H1 (cell line): ENCODE measurements around the gene AQP10. TPM values are rescaled to one million over a fixed set of nuclear protein-coding genes. Genes with fewer than 3 reads are reported as not detected.

ENCODE experiments used
- CTCF ChIA-PET: fragments of 300-600 bp; sonication (Branson Sonifier 250); formaldehyde crosslinking; loops from one replicate; lab custom pipeline; 2021; ENCODE audit not compliant: partially characterized antibody; lab: Charles Lee
- POLR2A ChIA-PET: fragments of 300-600 bp; sonication (Branson Sonifier 250); formaldehyde crosslinking; loops from one replicate; lab custom pipeline; 2021; ENCODE audit warnings: inconsistent platforms; ENCODE audit not compliant: partially characterized antibody; lab: Charles Lee
- DNase-seq, 2 experiments: peaks; one replicate each; pipeline versions ENCODE4 v3.0.0 to v3.0.0-alpha.2; 2010 to 2022; ENCODE audit warnings: low spot score in 2 of 2, low read depth in 1 of 2, mixed read lengths in 1 of 2
- FAIRE-seq: peaks from 2 replicates; lab custom pipeline; 2011; peaks lifted over from hg19 to GRCh38; lab: Jason Lieb, UNC
- H2AFZ ChIP-seq: 2 replicates; pipeline ENCODE4 v1.8.1; 2012; ENCODE audit warnings: low read length, inconsistent platforms
- H2AK5ac ChIP-seq: 2 replicates; pipeline ENCODE4 v1.6.1; 2013; ENCODE audit warnings: low read depth, low read length
- H2BK120ac ChIP-seq: replicated peaks from 2 replicates; pipeline ENCODE3; 2013; ENCODE audit warnings: low read depth, low read length, inconsistent platforms
- H2BK12ac ChIP-seq: 2 replicates; pipeline ENCODE4 v1.6.1; 2013; ENCODE audit warnings: low read depth, low read length
- H2BK15ac ChIP-seq: 2 replicates; pipeline ENCODE4 v1.6.1; 2013; ENCODE audit warnings: low read length
- H2BK20ac ChIP-seq: 2 replicates; pipeline ENCODE4 v1.6.1; 2013; ENCODE audit warnings: low read length
- H2BK5ac ChIP-seq: 2 replicates; pipeline ENCODE4 v1.6.1; 2013; ENCODE audit warnings: low read depth, low read length
- H3K14ac ChIP-seq: 2 replicates; pipeline ENCODE4 v1.6.1; 2013; ENCODE audit warnings: inconsistent platforms; ENCODE audit not compliant: insufficient read length
- H3K18ac ChIP-seq: 2 replicates; pipeline ENCODE4 v1.6.1; 2013; ENCODE audit warnings: low read length; ENCODE audit errors: extremely low read depth
- H3K23ac ChIP-seq: 2 replicates; pipeline ENCODE4 v1.6.1; 2013; ENCODE audit warnings: inconsistent platforms; ENCODE audit not compliant: insufficient read length
- H3K23me2 ChIP-seq: 2 replicates; pipeline ENCODE4 v1.6.1; 2013; ENCODE audit warnings: low read depth, low read length
- H3K27ac ChIP-seq: 2 replicates; pipeline ENCODE4 v1.6.1; 2011; ENCODE audit warnings: low read depth, low read length, inconsistent platforms
- H3K27me3 ChIP-seq, 4 experiments: replicated peaks in 1 of 4; 1 replicate in 1 of 4; 2 replicates in 3 of 4; pipeline versions ENCODE4 v1.6.1 to v1.8.1; 2011 to 2013; ENCODE audit warnings: low read length in 3 of 4, mild to moderate bottlenecking in 3 of 4, inconsistent platforms in 2 of 4, mixed read lengths in 2 of 4, moderate library complexity in 1 of 4; ENCODE audit not compliant: control insufficient read depth in 3 of 4, insufficient read depth in 3 of 4; ENCODE audit errors: extremely low read depth in 1 of 4
- H3K36me3 ChIP-seq, 4 experiments: 2 replicates each; pipeline versions ENCODE4 v1.6.1 to v1.8.1; 2011 to 2013; ENCODE audit warnings: mild to moderate bottlenecking in 4 of 4, low read length in 3 of 4, moderate library complexity in 2 of 4, control low read depth in 1 of 4, inconsistent platforms in 1 of 4; ENCODE audit not compliant: insufficient read depth in 4 of 4, control insufficient read depth in 2 of 4
- H3K4ac ChIP-seq: replicated peaks from 2 replicates; pipeline ENCODE3; 2013; ENCODE audit warnings: low read length, low read depth, mixed read lengths, inconsistent platforms; ENCODE audit not compliant: insufficient read length
- H3K4me1 ChIP-seq, 4 experiments: replicated peaks in 1 of 4; 1 replicate in 1 of 4; 2 replicates in 3 of 4; pipeline versions ENCODE4 v1.6.1 to v1.8.1; 2011 to 2013; ENCODE audit warnings: low read length in 3 of 4, inconsistent platforms in 2 of 4, mixed read lengths in 1 of 4; ENCODE audit not compliant: insufficient read depth in 4 of 4, control insufficient read depth in 3 of 4
- H3K4me2 ChIP-seq, 2 experiments: 2 replicates each; pipeline versions ENCODE4 v1.6.1 to v1.8.1; 2011 to 2013; ENCODE audit warnings: low read depth in 2 of 2, low read length in 2 of 2, control low read depth in 1 of 2, inconsistent platforms in 1 of 2, mild to moderate bottlenecking in 1 of 2; ENCODE audit not compliant: insufficient read depth in 1 of 2
- H3K4me3 ChIP-seq, 4 experiments: fragments of 200-600, 300-600 bp in 1 of 4; sonication (generic), shearing (Covaris generic), sonication (Bioruptor Twin) in 1 of 4; 2 replicates each; pipeline versions ENCODE4 v1.5.1 to v1.8.1; 2011 to 2016; ENCODE audit warnings: low read length in 4 of 4, low read depth in 3 of 4, control low read depth in 2 of 4, inconsistent platforms in 2 of 4, mild to moderate bottlenecking in 2 of 4, mixed read lengths in 1 of 4, moderate library complexity in 1 of 4; ENCODE audit not compliant: insufficient read depth in 2 of 4; ENCODE audit errors: extremely low read depth in 1 of 4
- H3K56ac ChIP-seq: replicated peaks from 2 replicates; pipeline ENCODE3; 2013; ENCODE audit warnings: low read depth, mild to moderate bottlenecking, mixed read lengths, low read length, inconsistent platforms; ENCODE audit not compliant: insufficient read length
- H3K79me1 ChIP-seq: 2 replicates; pipeline ENCODE4 v1.6.1; 2013; ENCODE audit warnings: low read depth, low read length, control low read depth
- H3K79me2 ChIP-seq, 2 experiments: 2 replicates each; pipeline versions ENCODE4 v1.6.1 to v1.8.1; 2012 to 2013; ENCODE audit warnings: low read length in 2 of 2, mild to moderate bottlenecking in 2 of 2, inconsistent platforms in 1 of 2; ENCODE audit not compliant: insufficient read depth in 2 of 2, control insufficient read depth in 1 of 2
- H3K9ac ChIP-seq, 4 experiments: replicated peaks in 1 of 4; 1 replicate in 1 of 4; 2 replicates in 3 of 4; pipeline versions ENCODE4 v1.6.1 to v1.8.1; 2011 to 2013; ENCODE audit warnings: low read depth in 3 of 4, low read length in 3 of 4, control low read depth in 2 of 4, mild to moderate bottlenecking in 2 of 4, moderate library complexity in 2 of 4, inconsistent platforms in 1 of 4; ENCODE audit errors: extremely low read depth in 1 of 4
- H3K9me3 ChIP-seq, 2 experiments: 2 replicates each; pipeline versions ENCODE4 v1.6.1 to v1.8.1; 2012 to 2013; ENCODE audit warnings: mild to moderate bottlenecking in 2 of 2, moderate library complexity in 2 of 2, control low read depth in 1 of 2, inconsistent platforms in 1 of 2, low read depth in 1 of 2, low read length in 1 of 2, mixed read lengths in 1 of 2; ENCODE audit not compliant: insufficient read depth in 2 of 2
- H4K20me1 ChIP-seq, 2 experiments: replicated peaks in 1 of 2; 2 replicates each; pipeline versions ENCODE3 to v1.8.1; 2011 to 2013; ENCODE audit warnings: inconsistent platforms in 2 of 2, low read length in 2 of 2, mild to moderate bottlenecking in 1 of 2; ENCODE audit not compliant: insufficient read depth in 2 of 2, control insufficient read depth in 1 of 2
- H4K5ac ChIP-seq: 2 replicates; pipeline ENCODE4 v1.6.1; 2013; ENCODE audit warnings: low read length, low read depth, mixed read lengths, inconsistent platforms; ENCODE audit not compliant: insufficient read length
- H4K8ac ChIP-seq: 2 replicates; pipeline ENCODE4 v1.8.0; 2013; ENCODE audit warnings: mild to moderate bottlenecking, moderate library complexity, low read length, inconsistent platforms; ENCODE audit not compliant: insufficient read depth; ENCODE audit errors: extremely low read depth
- H4K91ac ChIP-seq: replicated peaks from 2 replicates; pipeline ENCODE3; 2013; ENCODE audit warnings: low read length, mixed read lengths, inconsistent platforms; ENCODE audit not compliant: insufficient read length
- BRCA1 ChIP-seq: IDR thresholded peaks from 2 replicates; pipeline ENCODE4 v1.6.1; 2012; ENCODE audit warnings: low read depth, low read length, improper control_type of control experiment
- CBX8 ChIP-seq: fragments of 300-800, 300-1000 bp; sonication (generic); IDR thresholded peaks from 2 replicates; pipeline ENCODE4 v1.7.1; 2016; ENCODE audit warnings: low read depth, low read length, borderline replicate concordance
- KDM4A ChIP-seq: IDR thresholded peaks from one replicate; pipeline ENCODE4 v1.7.1; 2012; ENCODE audit warnings: low read depth, mild to moderate bottlenecking, moderate library complexity, low read length, inconsistent platforms; ENCODE audit not compliant: severe bottlenecking
- RAD21 ChIP-seq, 2 experiments: IDR thresholded peaks in 1 of 2; conservative IDR thresholded peaks in 1 of 2; 2 replicates each; pipeline ENCODE4 v1.6.1; 2011; ENCODE audit warnings: low read depth in 2 of 2, low read length in 2 of 2, improper control_type of control experiment in 1 of 2, inconsistent platforms in 1 of 2, mild to moderate bottlenecking in 1 of 2, moderate library complexity in 1 of 2
- ZNF274 ChIP-seq: IDR thresholded peaks from 2 replicates; pipeline ENCODE4 v1.7.0; 2012; ENCODE audit warnings: low read length, borderline replicate concordance; ENCODE audit errors: extremely low read depth
- WGBS, 2 experiments: shearing (Covaris generic) in 1 of 2; methylation state at CpG; one replicate each; pipeline versions ENCODE4 v1.1.6 to v1.1.7; 2013 to 2015; ENCODE audit warnings: low lambda C conversion rate in 2 of 2, mixed read lengths in 2 of 2, inconsistent platforms in 1 of 2, low coverage in 1 of 2, missing lambda C conversion rate in 1 of 2; ENCODE audit not compliant: insufficient replicate concordance in 2 of 2, insufficient coverage in 1 of 2, insufficient read length in 1 of 2; ENCODE audit errors: extremely low coverage in 1 of 2, missing lambda C conversion rate in 1 of 2; 5-methylcytosine and 5-hydroxymethylcytosine counted together
- polyA plus RNA-seq, 7 experiments: library from polyadenylated mRNA; depleted of rRNA in 3 of 7; stranded (reverse) in 5 of 7; unstranded in 2 of 7; fragments of >200 nt in 5 of 7; fragments of 200-250 nt in 2 of 7; gene quantifications; 1 replicate in 5 of 7; 2 replicates in 1 of 7; 4 replicates in 1 of 7; pipeline versions ENCODE4 v1.2.1 to v1.2.3, GENCODE V29; 2011 to 2013; ENCODE audit warnings: missing spikeins in 2 of 7, mixed read lengths in 2 of 7
- total RNA-seq: library from RNA; stranded (reverse); fragmentation: NEBNext Ultra II Directional; extraction: Animal tissue kit (Norgen Biotek cat#: 25700); gene quantifications from 2 replicates; pipeline ENCODE4 v1.2.1, GENCODE V29; 2021
- TF ChIP-seq, protein P1 (sequence below): IDR thresholded peaks from 2 replicates; pipeline ENCODE4 v1.6.1; 2012; ENCODE audit warnings: inconsistent platforms
- TF ChIP-seq, protein P2 (sequence below), 3 experiments: IDR thresholded peaks; 1 replicate in 2 of 3; 2 replicates in 1 of 3; pipeline versions ENCODE4 v1.5.1 to v1.6.1; 2011; ENCODE audit warnings: low read length in 3 of 3, mild to moderate bottlenecking in 3 of 3, inconsistent platforms in 2 of 3, low read depth in 1 of 3, moderate library complexity in 1 of 3; ENCODE audit not compliant: insufficient read depth in 1 of 3; ENCODE audit errors: control extremely low read depth in 1 of 3

The AQP10 gene
- total and polyA plus RNA-seq, 2 of the 8 experiments (the other 6 are each of a cell fraction or from before 2014, with no cell fraction given), result not detected

DNA sequence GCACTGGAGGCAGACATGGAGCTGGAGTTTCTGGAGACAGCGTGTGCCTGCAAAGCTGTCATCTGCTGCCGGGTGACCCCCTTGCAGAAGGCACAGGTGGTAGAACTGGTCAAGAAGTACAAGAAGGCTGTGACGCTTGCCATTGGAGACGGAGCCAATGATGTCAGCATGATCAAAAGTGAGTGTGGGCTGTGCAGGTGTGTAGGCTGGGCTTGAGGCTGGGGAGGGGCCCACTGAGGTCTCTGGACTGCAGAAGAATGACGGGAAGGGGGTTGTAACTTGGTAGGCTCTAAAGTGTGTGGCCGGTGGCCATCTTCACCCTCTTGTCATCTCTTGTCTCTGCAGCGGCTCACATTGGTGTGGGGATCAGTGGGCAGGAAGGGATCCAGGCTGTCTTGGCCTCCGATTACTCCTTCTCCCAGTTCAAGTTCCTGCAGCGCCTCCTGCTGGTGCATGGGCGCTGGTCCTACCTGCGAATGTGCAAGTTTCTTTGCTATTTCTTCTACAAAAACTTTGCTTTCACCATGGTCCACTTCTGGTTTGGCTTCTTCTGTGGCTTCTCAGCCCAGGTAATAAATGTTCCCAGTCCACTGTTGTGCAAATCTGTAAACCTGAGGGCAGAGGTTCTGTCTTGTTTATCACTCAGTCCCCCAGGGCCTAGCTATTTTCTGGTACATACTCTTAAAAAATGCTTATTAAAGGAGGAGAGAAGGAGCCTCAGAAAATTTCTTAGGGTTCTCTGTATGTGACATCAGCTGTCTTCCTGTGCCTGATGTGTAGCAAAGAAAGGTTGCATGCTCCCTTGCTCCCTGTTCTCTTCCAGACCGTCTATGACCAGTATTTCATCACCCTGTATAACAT is 24.3 kb downstream of the AQP10 start:
- Histone ChIP-seq H2BK12ac (no peak overlapping the region), H3K23ac (no peak overlapping the region), H3K27me3 (no peaks in the 10 kb centered on the region), H4K5ac (no peak overlapping the region), H3K9me3 (no peaks in the 10 kb centered on the region), H3K23me2 (no peaks in the 10 kb centered on the region; the same call in 1 of the 2 replicates), H3K27ac (no peak overlapping the region), H3K9ac (no peak overlapping the region), H2BK120ac (no peak overlapping the region), H3K4ac (no peak overlapping the region), H2AK5ac (no peak overlapping the region), H3K56ac (no peak overlapping the region), H3K79me2 (no peaks in the 10 kb centered on the region), H3K4me2 (no peak overlapping the region), H2AFZ (no peak overlapping the region), H4K20me1 (peaks cover 0 to 11% of the 10 kb centered on the region in 2 experiments), H3K36me3 (peaks cover 28 to 69% (median 58%) of the 10 kb centered on the region in 4 experiments), H3K14ac (no peak overlapping the region), H4K8ac (no peak overlapping the region), H3K18ac (no peak overlapping the region), H2BK5ac (no peak overlapping the region; the same call in 1 of the 2 replicates), H3K79me1 (no peaks in the 10 kb centered on the region), H2BK15ac (no peak overlapping the region), H3K4me3 (no peak overlapping the region), H2BK20ac (no peak overlapping the region), H3K4me1 (peaks cover 0 to 2% (median 0%) of the 10 kb centered on the region in 4 experiments; a peak in 2 of 7 replicates), H4K91ac (no peak overlapping the region)
- ChIA-PET CTCF (interaction anchor here (0.6 to 27.5 kb wide), 25 partner anchors 10 to 773 kb away, joined by 3 to 507 read pairs (median 4); partner anchors contain the start of genes AQP10 and ATP8B2), POLR2A (interaction anchor here (0.8 to 2.6 kb wide), 3 partner anchors 11 to 16 kb away, joined by 3 to 9 read pairs (median 4); no protein-coding TSS in a partner anchor)
- FAIRE-seq (peak; percentile 91), DNase-seq (peak in 1 of 2 experiments; percentile 86)
- 75% methylated on average over 12 of the region's 12 CpGs; no CpG with 5 or more reads in 1 of the 2 experiments for WGBS, 2 experiments
- no peak for TF ChIP-seq CBX8
- TF ChIP-seq ZNF274, result no peak
- TF ChIP-seq RAD21 (IDR thresholded peaks at IDR 0.05 in 1 of 2, conservative IDR thresholded peaks at IDR 0.05 in 1 of 2; ENCODE audit: low read depth in 2 of 2, low read length in 2 of 2), result peak; percentile 65 to 80
- TF ChIP-seq BRCA1, result no peak
- TF ChIP-seq, protein P1, sequence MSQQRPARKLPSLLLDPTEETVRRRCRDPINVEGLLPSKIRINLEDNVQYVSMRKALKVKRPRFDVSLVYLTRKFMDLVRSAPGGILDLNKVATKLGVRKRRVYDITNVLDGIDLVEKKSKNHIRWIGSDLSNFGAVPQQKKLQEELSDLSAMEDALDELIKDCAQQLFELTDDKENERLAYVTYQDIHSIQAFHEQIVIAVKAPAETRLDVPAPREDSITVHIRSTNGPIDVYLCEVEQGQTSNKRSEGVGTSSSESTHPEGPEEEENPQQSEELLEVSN, result no peak
- TF ChIP-seq, protein P2, sequence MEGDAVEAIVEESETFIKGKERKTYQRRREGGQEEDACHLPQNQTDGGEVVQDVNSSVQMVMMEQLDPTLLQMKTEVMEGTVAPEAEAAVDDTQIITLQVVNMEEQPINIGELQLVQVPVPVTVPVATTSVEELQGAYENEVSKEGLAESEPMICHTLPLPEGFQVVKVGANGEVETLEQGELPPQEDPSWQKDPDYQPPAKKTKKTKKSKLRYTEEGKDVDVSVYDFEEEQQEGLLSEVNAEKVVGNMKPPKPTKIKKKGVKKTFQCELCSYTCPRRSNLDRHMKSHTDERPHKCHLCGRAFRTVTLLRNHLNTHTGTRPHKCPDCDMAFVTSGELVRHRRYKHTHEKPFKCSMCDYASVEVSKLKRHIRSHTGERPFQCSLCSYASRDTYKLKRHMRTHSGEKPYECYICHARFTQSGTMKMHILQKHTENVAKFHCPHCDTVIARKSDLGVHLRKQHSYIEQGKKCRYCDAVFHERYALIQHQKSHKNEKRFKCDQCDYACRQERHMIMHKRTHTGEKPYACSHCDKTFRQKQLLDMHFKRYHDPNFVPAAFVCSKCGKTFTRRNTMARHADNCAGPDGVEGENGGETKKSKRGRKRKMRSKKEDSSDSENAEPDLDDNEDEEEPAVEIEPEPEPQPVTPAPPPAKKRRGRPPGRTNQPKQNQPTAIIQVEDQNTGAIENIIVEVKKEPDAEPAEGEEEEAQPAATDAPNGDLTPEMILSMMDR (IDR thresholded peaks at IDR 0.05; ENCODE audit: control extremely low read depth in 1 of 3, insufficient read depth in 1 of 3, low read depth in 1 of 3, low read length in 3 of 3), result peak in 2 of 3 experiments; percentile 80 to 95; a peak in 3 of 4 replicates
- TF ChIP-seq KDM4A, result no peak
